OCI-LY1 (cell line): ENCODE data around the gene RANBP10.

Experiments used
- CTCF ChIP-seq: fragments of 200-600 bp; sonication (generic), shearing (Covaris generic); IDR thresholded peaks from 2 replicates; pipeline ENCODE4 v1.5.1; 2017; ENCODE audit warnings: mild to moderate bottlenecking, antibody characterized with exemption, low read length, moderate library complexity, mixed read lengths
- EZH2 ChIP-seq: fragments of 200-600 bp; sonication (generic), shearing (Covaris generic); IDR thresholded peaks from 2 replicates; pipeline ENCODE4 v1.8.0; 2017; ENCODE audit warnings: borderline replicate concordance, mixed run types, mild to moderate bottlenecking, antibody characterized with exemption, low read length, moderate library complexity, mixed read lengths

- TF ChIP-seq CTCF = no peak
- TF ChIP-seq EZH2 = no peak
These were observed 32.5 kb downstream of the RANBP10 start for GRCh38 chr16:67773569-67774456.
